Bronchial epithelial cell (primary cell): Measurements from ENCODE around the gene RBM38. TPM values are rescaled to one million over a fixed set of nuclear protein-coding genes. Genes with fewer than 3 reads are reported as not detected.

Source experiments
- DNase-seq: peaks from one replicate; pipeline ENCODE4 v3.0.0-alpha.2; 2010; ENCODE audit warnings: low read depth
- FAIRE-seq: peaks from 2 replicates; lab custom pipeline; 2011; peaks lifted over from hg19 to GRCh38; lab: Jason Lieb, UNC
- H3K27me3 ChIP-seq: 2 replicates; pipeline ENCODE4 v1.5.1; 2011; ENCODE audit warnings: low read length; ENCODE audit not compliant: control insufficient read depth, insufficient read depth
- H3K36me3 ChIP-seq: 2 replicates; pipeline ENCODE4 v1.5.1; 2011; ENCODE audit warnings: low read length; ENCODE audit not compliant: control insufficient read depth, insufficient read depth
- H3K4me3 ChIP-seq: 2 replicates; pipeline ENCODE4 v1.5.1; 2011; ENCODE audit warnings: mild to moderate bottlenecking, low read depth, low read length, control low read depth
- CTCF ChIP-seq: IDR thresholded peaks from 2 replicates; pipeline ENCODE4 v1.5.1; 2011; ENCODE audit warnings: mild to moderate bottlenecking, moderate library complexity, low read length, control low read depth, inconsistent platforms; ENCODE audit not compliant: insufficient read depth, severe bottlenecking
- total RNA-seq: library from RNA; depleted of rRNA; stranded (reverse); fragments of >200 nt; gene quantifications from 2 replicates; pipeline ENCODE4 v1.2.1, GENCODE V29; 2014

Gene RBM38
- total RNA-seq, 1 donor from 2014 or later, result 6.8 TPM

- H3K27me3 ChIP-seq, result no peaks in the 10 kb centered on the region
- no peak overlapping the region for H3K4me3 ChIP-seq
- DNase-seq, result no peak
- no peak for FAIRE-seq
- H3K36me3 ChIP-seq, result peaks cover 20% of the 10 kb centered on the region
- TF ChIP-seq CTCF, result no peak
Observed at GRCh38 chr20:57402206-57403125, 11.3 kb downstream of the RBM38 start.

GRCh38 chr20:57403216-57403615, 12.0 kb downstream of the RBM38 start:
- Histone ChIP-seq H3K36me3 (peaks cover 22% of the 10 kb centered on the region), H3K27me3 (no peaks in the 10 kb centered on the region), H3K4me3 (no peak overlapping the region)
- no peak for FAIRE-seq
- no peak for DNase-seq
- TF ChIP-seq CTCF, result no peak

GRCh38 chr20:57404006-57404405, 12.8 kb downstream of the RBM38 start:
- Histone ChIP-seq H3K27me3 (no peaks in the 10 kb centered on the region), H3K4me3 (no peak overlapping the region), H3K36me3 (peaks cover 23% of the 10 kb centered on the region)
- TF ChIP-seq CTCF, result no peak
- FAIRE-seq, result no peak
- DNase-seq, result no peak

GRCh38 chr20:57404419-57405072, 13.3 kb downstream of the RBM38 start:
- H3K27me3 ChIP-seq, result no peaks in the 10 kb centered on the region
- no peak overlapping the region for H3K4me3 ChIP-seq
- H3K36me3 ChIP-seq, result peaks cover 23% of the 10 kb centered on the region
- no peak for TF ChIP-seq CTCF
- FAIRE-seq (no peak), DNase-seq (no peak)

- FAIRE-seq (no peak), DNase-seq (no peak)
- no peak for TF ChIP-seq CTCF
- no peaks in the 10 kb centered on the region for H3K27me3 ChIP-seq
- peaks cover 18% of the 10 kb centered on the region for H3K36me3 ChIP-seq
- no peak overlapping the region for H3K4me3 ChIP-seq
Observed at GRCh38 chr20:57405236-57406016, 14.2 kb downstream of the RBM38 start.
